ENCODE data around the gene CPOX.
A peak's percentile ranks its signal among the peaks of the same experiment; 100 is the strongest.
"Not testable (repeated sequence)": the region's sequence is repeated elsewhere in the genome, so short reads cannot be mapped to it uniquely, and the experiment has no call there.

The CPOX gene

DNA sequence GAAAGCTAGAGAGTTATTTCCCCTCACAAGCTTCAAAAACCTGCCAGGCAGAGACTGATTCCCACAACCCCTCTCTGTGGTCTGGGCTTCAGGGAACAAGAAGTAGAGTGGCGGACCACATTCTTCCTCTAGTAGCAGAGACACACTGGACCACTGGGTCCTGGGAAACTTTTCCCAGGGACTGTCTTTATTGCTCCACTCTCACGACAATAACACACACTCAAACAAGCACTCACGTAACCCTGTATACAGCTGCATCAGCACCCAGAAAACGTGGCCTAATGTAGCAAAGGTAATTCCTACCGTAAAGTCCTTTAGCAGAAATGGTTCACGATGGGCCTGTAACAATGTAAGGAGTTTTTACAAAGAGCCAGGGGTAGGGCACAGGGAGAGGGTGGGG, 27.6 kb downstream of the CPOX start:
- Histone ChIP-seq H3K27ac (peak overlapping the region in 5 of 21 experiments; percentile 44 to 85 (median 72)), H3K4me3 (no peak overlapping the region)

- no peak overlapping the region for H3K4me3 ChIP-seq
- H3K27ac ChIP-seq, result peak overlapping the region in 6 of 21 experiments; percentile 32 to 85 (median 74)
Measured at GRCh38 chr3:98565237-98565643, 28.2 kb downstream of the CPOX start.

DNA sequence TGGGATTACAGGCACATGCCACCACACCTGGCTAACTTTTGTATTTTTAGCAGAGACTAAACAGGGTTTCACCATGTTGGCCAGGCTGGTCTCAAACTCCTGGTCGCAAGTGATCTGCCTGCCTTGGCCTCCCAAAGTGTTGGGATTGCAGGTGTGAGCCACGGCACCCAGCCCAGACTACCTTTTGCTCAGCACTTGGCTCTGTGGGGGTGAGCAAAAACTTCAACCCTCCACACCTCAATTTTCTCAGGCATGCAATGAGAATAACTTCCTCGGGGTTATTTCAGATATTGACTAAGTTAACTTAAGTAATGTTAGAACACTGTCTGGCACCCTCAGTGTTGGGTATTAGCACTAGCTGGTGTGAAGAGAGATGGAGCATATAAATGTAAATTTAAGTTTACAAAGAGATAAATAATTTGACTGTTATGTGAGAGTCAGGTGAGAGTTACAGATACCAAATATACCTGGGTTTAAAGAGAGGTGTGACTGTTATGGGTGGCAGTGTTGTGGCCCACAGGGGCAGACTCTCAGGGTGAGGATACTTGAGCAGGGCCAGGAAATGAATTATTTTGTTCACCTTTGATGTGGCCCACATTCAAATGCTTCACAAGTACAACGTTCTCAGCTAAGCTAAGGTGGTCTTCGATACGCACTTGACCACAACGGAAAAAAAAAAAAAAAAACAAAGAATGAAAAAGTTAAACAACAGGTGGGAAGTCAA, 29.0 kb downstream of the CPOX start:
- H3K27ac ChIP-seq, result peak overlapping the region in 7 of 21 experiments; percentile 50 to 85 (median 75)

DNA sequence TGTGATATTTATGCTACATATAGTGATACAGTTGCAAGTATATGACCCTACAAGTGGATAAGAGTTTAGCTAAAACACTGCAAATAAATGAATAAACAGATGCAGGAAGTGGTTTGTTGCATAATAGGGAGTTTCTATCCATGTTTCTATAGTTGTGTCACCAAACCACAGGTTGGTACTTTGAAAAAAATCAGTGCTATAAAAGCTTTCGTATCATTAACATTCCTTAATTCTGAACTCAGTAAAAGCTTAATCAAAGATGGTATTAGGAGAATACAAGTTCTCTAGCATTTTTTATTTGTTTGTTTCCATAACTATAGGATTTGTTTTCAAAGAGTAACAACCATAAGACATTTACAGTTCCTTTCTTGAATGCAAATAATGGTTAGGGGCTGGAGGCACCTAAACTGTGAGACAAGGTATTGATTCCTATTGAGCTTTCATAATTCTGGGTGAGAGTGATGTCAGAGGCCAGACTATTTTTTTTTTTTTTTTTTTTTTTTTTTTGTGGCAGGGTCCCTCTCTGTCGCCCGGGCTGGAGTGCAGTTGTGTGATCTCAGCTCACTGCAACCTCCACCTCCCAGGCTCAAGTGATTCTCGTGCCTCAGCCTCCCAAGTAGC, 29.6 kb downstream of the CPOX start:
- Histone ChIP-seq H3K4me3 (no peak overlapping the region), H3K27ac (peak overlapping the region in 7 of 21 experiments; percentile 50 to 85 (median 75))

More for the DNA sequence above, 29.0 kb downstream of the CPOX start:
- no peak overlapping the region for H3K4me3 ChIP-seq

- Histone ChIP-seq H3K4me3 (no peak overlapping the region), H3K27ac (peak overlapping the region in 3 of 21 experiments; percentile 55 to 85 (median 76))
Measured at GRCh38 chr3:98561727-98562521, 31.5 kb downstream of the CPOX start.

DNA sequence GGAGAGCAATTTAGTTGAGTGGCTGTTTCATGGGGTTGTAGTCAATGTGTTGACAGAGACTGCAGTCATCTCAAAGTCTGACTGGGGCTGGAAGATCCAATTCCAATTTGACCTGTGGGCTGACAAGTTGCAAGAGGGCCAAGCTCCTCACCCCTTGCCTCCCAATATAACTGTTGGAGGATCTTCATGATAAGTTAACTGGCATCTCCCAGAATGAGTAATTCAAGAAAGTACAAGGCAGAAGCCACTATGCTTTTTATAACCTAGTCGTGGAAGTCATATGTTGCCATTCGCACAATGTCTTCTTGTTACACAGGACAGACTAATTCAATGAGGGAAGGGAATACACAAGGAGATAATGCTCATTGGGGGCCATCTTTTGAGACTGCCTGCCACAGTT, 32.5 kb downstream of the CPOX start:
- no peak overlapping the region for H3K4me3 ChIP-seq
- H3K27ac ChIP-seq, result peak overlapping the region in 2 of 21 experiments; percentile 18 to 85

DNA sequence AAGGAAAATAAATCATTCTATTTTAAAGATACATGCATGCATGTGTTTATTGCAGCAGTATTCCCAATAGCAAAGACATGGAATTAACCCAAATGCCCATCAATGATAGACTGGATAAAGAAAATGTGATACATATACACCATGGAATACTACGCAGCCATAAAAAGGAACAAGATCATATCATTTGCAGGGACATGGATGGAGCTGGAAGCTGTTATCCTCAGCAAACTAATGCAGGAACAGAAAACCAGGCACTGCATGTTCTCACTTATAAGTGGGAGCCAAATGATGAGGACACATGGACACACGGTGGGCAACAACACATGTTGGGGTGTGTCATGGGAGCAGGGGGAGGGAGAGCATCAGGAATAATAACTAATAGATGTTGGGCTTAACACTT, 33.6 kb downstream of the CPOX start:
- H3K4me3 ChIP-seq, result not testable (repeated sequence)

DNA sequence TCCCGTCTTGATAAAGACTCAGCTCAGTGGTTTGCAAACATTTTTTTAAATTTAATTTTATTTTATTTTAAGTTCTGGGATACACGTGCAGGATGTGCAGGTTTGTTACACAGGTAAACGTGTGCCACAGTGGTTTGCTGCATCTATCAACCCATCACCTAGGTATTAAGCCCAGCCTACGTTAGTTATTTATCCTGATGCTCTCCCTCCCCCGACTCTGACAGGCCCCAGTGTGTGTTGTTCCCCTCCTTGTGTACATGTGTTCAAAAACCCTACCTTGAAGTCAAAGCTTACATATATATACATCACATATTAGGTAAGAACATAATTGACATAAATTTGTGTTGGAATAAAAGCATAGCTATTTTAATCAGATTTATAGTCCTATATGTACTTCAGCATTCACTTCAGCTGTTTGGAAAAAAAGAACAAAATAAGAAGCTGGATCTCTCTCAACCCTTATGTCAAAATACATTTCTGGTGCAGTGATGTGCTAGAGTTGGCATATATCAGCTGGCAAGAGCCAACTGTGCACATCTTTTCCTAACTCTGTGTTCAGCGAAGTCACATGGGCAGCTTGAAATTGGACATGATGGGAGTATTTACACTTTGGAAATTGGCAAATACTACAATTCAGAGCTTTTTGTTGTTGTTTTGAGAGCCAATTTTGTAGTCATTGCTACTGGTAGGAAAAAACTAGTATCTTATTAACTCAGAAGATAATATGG, 35.1 kb downstream of the CPOX start:
- H3K4me3 ChIP-seq, result no peak overlapping the region
- H3K27ac ChIP-seq, result peak overlapping the region in 3 of 21 experiments; percentile 2 to 90 (median 77)

More for the DNA sequence above, 33.6 kb downstream of the CPOX start:
- peak overlapping the region in 1 of 21 experiments; percentile 90 for H3K27ac ChIP-seq

GRCh38 chr3:98557324-98558010, 35.9 kb downstream of the CPOX start:
- peak overlapping the region in 6 of 21 experiments; percentile 2 to 90 (median 66) for H3K27ac ChIP-seq
- H3K4me3 ChIP-seq, result no peak overlapping the region

DNA sequence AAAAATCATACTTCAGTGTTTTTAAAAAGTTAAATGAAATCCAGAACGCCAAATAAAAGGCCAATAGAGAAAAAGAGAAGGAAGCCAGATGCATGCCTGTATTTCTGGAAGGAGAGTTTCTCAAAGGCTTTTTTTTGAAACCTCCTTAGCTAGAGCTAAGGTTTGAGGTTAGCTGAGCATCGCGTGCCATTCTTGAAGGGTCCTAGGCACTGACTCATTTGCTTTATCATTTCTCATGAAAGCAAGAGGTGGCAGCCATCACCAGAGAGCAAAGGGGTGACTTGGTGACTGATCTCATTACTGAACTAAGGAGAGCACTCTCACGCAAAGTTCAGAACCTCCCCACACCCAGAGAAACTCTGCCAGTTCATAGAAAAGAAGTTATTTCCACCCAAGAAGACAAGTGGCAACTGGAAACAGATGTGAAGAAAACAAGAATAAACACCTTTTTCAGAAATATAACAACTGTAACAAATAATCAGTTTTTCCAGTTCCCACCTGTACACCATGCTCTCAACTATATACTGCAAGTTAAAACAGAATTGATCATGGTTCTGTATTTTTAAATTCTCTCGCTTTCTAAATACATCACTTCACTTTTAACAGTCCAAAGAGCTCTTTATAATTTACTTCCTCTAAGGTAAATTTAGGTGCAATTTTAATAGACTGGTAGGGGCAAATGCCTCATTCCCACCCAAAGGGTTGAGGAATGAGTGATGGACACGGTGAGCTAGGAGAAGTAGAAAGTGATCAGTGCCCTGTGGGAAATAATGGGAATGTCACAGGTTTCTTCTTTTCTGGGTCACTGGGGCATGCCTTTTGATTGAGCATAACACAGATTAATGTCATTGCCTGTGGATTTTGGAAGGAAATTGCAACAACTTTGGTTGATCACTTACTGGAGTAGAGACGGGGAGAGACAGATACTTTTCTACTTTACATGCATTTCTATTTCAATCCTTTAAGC, 37.0 kb downstream of the CPOX start:
- Histone ChIP-seq H3K27ac (peak overlapping the region in 7 of 21 experiments; percentile 34 to 90 (median 64)), H3K4me3 (no peak overlapping the region)

GRCh38 chr3:98555025-98555379, 38.4 kb downstream of the CPOX start:
- Histone ChIP-seq H3K4me3 (no peak overlapping the region), H3K27ac (peak overlapping the region in 4 of 21 experiments; percentile 26 to 90 (median 70))

DNA sequence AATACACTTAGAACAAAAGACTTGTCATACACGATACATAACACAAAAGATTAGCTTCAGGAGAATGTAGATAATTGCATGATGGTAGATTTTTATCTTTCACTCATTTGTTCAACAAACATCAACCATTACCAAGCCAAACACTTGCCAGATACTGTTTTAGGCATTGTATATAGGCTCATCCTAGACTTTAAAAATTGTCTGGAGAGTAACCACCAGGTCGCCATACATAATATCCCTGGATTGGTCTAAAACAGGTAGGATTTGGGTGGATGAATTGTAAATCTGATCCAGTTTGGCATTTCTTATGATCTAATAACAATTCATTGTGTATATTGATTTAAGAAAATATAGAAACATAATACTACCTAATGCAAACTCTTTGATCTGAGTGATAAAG, 38.8 kb downstream of the CPOX start:
- no peak overlapping the region for H3K4me3 ChIP-seq
- H3K27ac ChIP-seq, result peak overlapping the region in 2 of 21 experiments; percentile 77 to 90

- Histone ChIP-seq H3K4me3 (no peak overlapping the region), H3K27ac (peak overlapping the region in 5 of 21 experiments; percentile 2 to 90 (median 18))
Measured at GRCh38 chr3:98553753-98554152, 39.7 kb downstream of the CPOX start.

DNA sequence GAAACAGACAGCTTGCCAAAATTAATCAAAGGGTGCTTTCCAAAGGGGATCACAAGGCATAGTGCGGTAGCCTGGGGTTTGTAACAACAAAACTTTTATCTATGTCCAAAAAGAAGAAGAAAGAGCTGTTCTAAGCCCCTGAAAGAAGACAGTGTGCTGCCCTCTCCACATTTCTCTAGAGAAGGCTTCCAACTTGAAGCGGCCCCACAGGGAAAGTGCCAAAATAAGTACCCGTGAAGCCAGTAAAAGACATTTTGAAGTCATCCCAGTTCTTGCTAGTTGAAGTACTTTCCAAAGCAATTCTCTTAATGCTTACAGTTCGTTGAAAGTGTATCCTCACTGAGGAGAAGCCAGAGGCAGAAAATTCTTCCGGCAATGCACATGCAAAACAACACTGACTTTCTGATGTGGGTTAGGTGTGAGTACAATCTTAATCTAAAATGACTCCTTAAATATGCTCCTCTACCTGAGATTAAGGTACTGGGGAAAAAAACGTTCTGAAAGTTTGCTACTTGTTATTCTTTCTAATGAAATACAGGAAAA, 40.3 kb downstream of the CPOX start:
- Histone ChIP-seq H3K27ac (peak overlapping the region in 5 of 21 experiments; percentile 2 to 90 (median 18)), H3K4me3 (no peak overlapping the region)

GRCh38 chr3:98552232-98553020, 41.0 kb downstream of the CPOX start:
- H3K27ac ChIP-seq, result peak overlapping the region in 4 of 21 experiments; percentile 3 to 90 (median 48)
- H3K4me3 ChIP-seq, result no peak overlapping the region

- Histone ChIP-seq H3K27ac (peak overlapping the region in 3 of 21 experiments; percentile 18 to 90 (median 77)), H3K4me3 (no peak overlapping the region)
Measured at GRCh38 chr3:98551754-98552153, 41.7 kb downstream of the CPOX start.

GRCh38 chr3:98551236-98551635, 42.2 kb downstream of the CPOX start:
- H3K27ac ChIP-seq, result peak overlapping the region in 2 of 21 experiments; percentile 77 to 90

More at GRCh38 chr3:98551236-98551635, 42.2 kb downstream of the CPOX start:
- no peak overlapping the region for H3K4me3 ChIP-seq
